Large intestine (tissue), 3 donors: ENCODE results near the gene TEX2. TPM values are rescaled to one million over a fixed set of nuclear protein-coding genes. Genes with fewer than 3 reads are reported as not detected.
A peak's percentile ranks its signal among the peaks of the same experiment; 100 is the strongest.
"Not testable (repeated sequence)": the region's sequence is repeated elsewhere in the genome, so short reads cannot be mapped to it uniquely, and the experiment has no call there.

Source experiments
- DNase-seq, 2 donors: peaks; one replicate each; pipeline versions ENCODE4 v3.0.0 to v3.0.0-alpha.2; 2013
- H3K27ac ChIP-seq: one replicate; pipeline ENCODE4 v1.5.1; 2013; ENCODE audit warnings: low read length
- H3K27me3 ChIP-seq: 2 replicates; pipeline ENCODE4 v1.6.1; 2013; ENCODE audit warnings: low read length; ENCODE audit not compliant: control insufficient read depth, insufficient read depth
- H3K36me3 ChIP-seq: 2 replicates; pipeline ENCODE4 v1.6.1; 2013; ENCODE audit warnings: low read length; ENCODE audit not compliant: control insufficient read depth, insufficient read depth
- H3K4me1 ChIP-seq: one replicate; pipeline ENCODE4 v1.6.1; 2013; ENCODE audit warnings: low read length; ENCODE audit not compliant: control insufficient read depth, insufficient read depth
- H3K4me3 ChIP-seq: one replicate; pipeline ENCODE4 v1.5.1; 2013; ENCODE audit warnings: low read length
- H3K9me3 ChIP-seq: one replicate; pipeline ENCODE4 v1.6.1; 2013; ENCODE audit warnings: mild to moderate bottlenecking, low read depth, low read length, moderate library complexity; ENCODE audit not compliant: control insufficient read depth
- whole genome bisulfite sequencing: methylation state at CpG from one replicate; pipeline ENCODE4 v1.1.5; 2013; ENCODE audit warnings: low lambda C conversion rate; ENCODE audit not compliant: insufficient coverage; 5-methylcytosine and 5-hydroxymethylcytosine counted together
- polyA plus RNA-seq: library from polyadenylated mRNA; unstranded; fragments of 120-200 nt; gene quantifications from one replicate; pipeline ENCODE4 v1.2.1, GENCODE V29; 2013

The TEX2 gene
- polyA plus RNA-seq, 1 donor, result 37.2 TPM

DNA sequence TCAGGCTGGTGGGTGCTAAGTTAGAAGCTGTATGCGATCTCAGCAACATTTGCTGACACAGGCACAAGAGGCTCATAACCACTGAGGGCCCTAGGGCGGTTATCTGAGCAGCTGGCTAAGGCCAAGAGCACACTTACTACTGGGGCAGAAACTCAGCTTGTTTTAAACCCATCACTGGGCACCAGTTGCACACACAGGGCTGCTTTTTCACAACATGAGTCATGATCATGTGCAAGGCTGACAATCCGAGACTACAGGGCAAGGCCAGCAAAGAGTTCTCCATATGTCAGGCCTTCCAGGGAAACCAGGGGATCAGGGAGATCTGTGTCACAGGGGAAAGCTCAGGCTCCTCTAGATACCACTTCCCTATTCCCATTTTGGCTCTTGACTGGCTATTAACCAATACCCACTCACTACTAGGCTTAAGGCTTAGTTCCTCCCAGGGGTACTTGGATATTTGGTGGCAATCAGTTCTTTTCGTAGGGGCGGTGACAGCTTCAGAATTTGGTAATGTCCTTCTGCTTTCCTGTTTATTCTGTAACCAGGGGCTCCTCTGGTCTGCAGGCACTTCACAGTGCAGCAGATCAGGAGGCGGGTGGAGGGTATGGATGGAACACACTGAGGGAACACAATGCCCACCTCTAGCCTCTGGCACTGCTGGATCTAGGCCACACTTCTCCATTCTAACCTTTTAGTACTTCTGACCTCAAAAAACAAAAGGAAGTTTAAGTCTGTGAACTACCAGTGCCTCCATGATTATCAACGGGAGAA is 88.2 kb downstream of the TEX2 start:
- Histone ChIP-seq H3K36me3 (peaks cover 63% of the 10 kb centered on the region), H3K4me1 (peaks cover 17% of the 10 kb centered on the region), H3K9me3 (no peaks in the 10 kb centered on the region), H3K27me3 (no peaks in the 10 kb centered on the region), H3K27ac (peak overlapping the region; percentile 76), H3K4me3 (no peak overlapping the region)
- 80% methylated on average over 2 of the region's 7 CpGs for WGBS
- peak; percentile 33 to 61 for DNase-seq

DNA sequence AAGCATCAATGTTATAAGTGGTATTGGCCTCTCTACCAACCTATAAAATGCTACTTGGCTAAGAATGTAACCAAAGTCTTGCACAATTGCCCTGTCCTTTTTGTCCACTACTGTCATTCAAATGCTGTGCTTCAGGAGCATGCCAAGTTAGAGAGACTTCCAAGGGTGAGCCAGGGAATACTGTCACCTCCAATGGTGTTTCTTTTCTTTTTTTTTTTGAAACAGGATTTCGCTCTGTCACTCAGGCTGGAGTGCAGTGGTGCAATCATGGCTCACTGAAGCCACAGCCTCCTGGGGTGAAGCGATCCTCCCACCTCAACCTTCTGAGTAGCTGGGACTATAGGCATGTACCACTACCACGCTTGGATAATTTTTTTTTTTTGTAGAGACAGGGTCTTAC is 89.4 kb downstream of the TEX2 start:
- no peak for DNase-seq
- Histone ChIP-seq H3K27ac (no peak overlapping the region), H3K36me3 (peaks cover 67% of the 10 kb centered on the region), H3K27me3 (no peaks in the 10 kb centered on the region), H3K4me3 (no peak overlapping the region), H3K4me1 (peaks cover 15% of the 10 kb centered on the region), H3K9me3 (no peaks in the 10 kb centered on the region)
- no CpG with 5 or more reads among the region's 3 CpGs for WGBS

DNA sequence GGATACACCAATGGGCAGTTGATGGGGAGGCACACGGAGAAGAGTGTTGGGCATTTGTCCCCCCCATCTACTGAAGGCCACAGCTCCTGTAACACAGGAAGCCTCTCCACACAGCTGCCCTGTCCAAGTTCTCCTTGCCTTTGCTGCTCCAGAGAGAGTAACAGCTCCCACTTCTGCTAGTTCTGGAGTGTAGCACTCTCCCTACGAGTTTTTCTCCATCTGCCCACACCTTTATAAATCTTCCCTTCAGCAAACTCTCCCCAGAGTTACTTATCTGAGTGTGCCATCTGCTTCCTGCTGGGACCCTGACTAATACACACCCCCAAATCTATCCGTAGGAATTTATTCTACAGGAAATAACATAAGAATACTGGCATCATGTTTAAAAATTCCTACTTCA is 90.5 kb downstream of the TEX2 start:
- Histone ChIP-seq H3K27ac (no peak overlapping the region), H3K9me3 (no peaks in the 10 kb centered on the region), H3K4me3 (no peak overlapping the region), H3K4me1 (peaks cover 5% of the 10 kb centered on the region), H3K27me3 (no peaks in the 10 kb centered on the region), H3K36me3 (peaks cover 66% of the 10 kb centered on the region)
- DNase-seq, result no peak
- no CpG with 5 or more reads among the region's 3 CpGs for WGBS

DNA sequence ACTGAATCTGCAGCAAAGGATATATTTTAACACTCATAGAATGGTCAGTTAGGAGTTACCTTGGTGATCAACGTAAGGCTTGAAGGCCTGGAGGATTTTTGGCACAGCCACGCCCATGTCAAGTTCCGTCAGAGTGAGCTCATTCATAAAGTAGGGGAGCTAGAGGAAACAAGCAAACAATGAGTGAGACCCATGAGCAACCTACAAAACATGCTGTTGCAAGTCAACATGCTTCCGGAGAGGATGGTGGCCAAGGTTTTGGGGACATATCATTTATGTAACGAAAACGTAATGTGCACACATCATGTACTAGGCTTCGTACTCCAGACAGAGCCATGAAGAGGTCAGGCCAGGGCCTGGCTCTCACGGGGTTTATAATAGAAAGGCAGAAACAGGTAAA is 92.0 kb downstream of the TEX2 start:
- WGBS, result no CpG with 5 or more reads among the region's 8 CpGs

DNA sequence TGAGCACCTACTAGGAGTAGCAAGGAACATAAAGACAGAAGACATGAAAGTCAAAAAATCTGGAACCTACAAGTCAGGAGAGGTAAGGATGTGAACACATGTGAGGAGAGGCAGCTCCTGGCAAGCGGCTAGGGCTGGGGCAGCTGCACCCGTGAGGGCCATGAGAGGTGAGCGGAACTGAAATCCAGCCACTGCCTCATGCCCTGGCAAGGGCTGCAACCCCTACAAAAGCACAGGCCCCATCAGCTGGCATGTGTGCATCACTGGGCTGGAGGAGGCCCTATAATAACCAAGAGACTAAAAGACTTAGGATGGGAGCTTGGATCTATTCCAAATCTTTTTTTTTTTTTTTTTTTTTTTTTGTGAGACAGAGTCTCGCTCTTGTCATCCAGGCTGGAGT is 92.8 kb downstream of the TEX2 start:
- WGBS, result no CpG with 5 or more reads among the region's 4 CpGs
- Histone ChIP-seq H3K9me3 (no peaks in the 10 kb centered on the region), H3K4me1 (peaks cover 5% of the 10 kb centered on the region), H3K4me3 (no peak overlapping the region), H3K27ac (no peak overlapping the region), H3K36me3 (peaks cover 67% of the 10 kb centered on the region), H3K27me3 (no peaks in the 10 kb centered on the region)
- DNase-seq, result no peak

More for the DNA sequence above, 92.0 kb downstream of the TEX2 start:
- Histone ChIP-seq H3K9me3 (no peaks in the 10 kb centered on the region), H3K27me3 (no peaks in the 10 kb centered on the region), H3K27ac (no peak overlapping the region), H3K4me3 (no peak overlapping the region), H3K4me1 (peaks cover 5% of the 10 kb centered on the region), H3K36me3 (peaks cover 67% of the 10 kb centered on the region)
- DNase-seq, result no peak

DNA sequence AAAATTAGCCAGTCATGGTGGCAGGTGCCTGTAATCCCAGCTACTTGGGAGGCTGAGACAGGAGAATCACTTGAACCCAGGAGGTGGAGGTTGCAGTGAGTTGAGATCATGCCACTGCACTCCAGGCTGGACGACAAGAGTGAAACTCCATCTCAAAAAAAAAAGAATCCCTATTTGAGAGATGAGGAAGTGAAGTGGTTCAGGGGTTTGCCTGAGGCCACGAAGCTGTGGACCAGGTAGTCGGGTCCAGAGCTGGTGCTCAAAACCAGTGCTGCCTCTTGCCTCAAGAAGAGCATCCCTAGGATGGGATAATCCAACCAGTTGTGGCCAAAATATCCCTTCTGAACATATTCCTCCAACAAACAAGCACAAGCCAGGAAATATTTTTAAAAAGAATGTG is 95.4 kb downstream of the TEX2 start:
- H3K4me3 ChIP-seq, H3K9me3 ChIP-seq, H3K27me3 ChIP-seq, DNase-seq, H3K4me1 ChIP-seq, H3K27ac ChIP-seq: not testable (repeated sequence)
- peaks cover 55% of the 10 kb centered on the region for H3K36me3 ChIP-seq
- WGBS, result no CpG with 5 or more reads among the region's 3 CpGs

DNA sequence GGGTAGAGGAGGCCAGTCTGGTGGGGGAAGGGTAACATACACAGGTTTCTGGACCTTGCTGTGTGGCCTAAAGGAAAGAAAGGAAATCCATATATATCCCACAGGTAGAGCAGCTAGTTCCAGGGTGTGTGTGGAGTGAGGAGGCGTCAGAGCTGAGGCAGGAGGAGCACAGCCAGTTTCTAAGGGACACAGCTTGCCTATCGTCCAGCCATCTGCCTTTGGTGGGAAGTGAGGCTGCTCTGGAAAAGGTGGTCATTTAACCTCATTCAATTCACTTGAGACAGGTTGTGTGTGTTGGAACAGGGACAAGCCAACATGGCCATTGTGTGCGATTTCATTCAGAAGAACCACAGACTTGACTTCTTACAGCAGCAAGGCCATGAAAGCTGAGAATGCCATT is 96.2 kb downstream of the TEX2 start:
- WGBS, result no CpG with 5 or more reads among the region's 3 CpGs
- Histone ChIP-seq H3K36me3 (peaks cover 51% of the 10 kb centered on the region), H3K4me1 (no peaks in the 10 kb centered on the region), H3K27ac (no peak overlapping the region), H3K27me3 (no peaks in the 10 kb centered on the region), H3K9me3 (no peaks in the 10 kb centered on the region), H3K4me3 (no peak overlapping the region)
- no peak for DNase-seq

DNA sequence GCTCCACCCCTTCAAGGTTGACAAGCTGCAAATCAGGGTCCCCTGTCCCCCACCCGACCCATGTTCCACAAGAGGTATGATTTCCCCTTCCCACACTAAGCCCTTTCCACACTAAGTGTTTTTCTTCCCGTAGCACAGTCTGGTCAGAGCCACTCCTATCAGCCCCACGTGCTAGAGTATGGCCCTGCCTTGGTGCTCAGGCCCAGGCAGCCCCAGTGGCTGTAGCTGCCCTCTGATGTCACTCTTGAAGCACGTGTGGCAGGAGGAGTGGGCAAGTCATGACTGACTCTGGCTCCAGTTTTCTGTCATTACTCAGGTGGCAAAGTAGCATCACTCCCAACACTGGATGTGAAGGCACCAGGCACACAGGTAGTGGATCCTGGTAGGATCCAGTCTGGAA is 97.7 kb downstream of the TEX2 start:
- Histone ChIP-seq H3K4me1 (no peaks in the 10 kb centered on the region), H3K27ac (no peak overlapping the region), H3K9me3 (no peaks in the 10 kb centered on the region), H3K27me3 (no peaks in the 10 kb centered on the region), H3K36me3 (peaks cover 45% of the 10 kb centered on the region), H3K4me3 (no peak overlapping the region)
- 80% methylated on average over 1 of the region's 4 CpGs for WGBS
- DNase-seq, result no peak

DNA sequence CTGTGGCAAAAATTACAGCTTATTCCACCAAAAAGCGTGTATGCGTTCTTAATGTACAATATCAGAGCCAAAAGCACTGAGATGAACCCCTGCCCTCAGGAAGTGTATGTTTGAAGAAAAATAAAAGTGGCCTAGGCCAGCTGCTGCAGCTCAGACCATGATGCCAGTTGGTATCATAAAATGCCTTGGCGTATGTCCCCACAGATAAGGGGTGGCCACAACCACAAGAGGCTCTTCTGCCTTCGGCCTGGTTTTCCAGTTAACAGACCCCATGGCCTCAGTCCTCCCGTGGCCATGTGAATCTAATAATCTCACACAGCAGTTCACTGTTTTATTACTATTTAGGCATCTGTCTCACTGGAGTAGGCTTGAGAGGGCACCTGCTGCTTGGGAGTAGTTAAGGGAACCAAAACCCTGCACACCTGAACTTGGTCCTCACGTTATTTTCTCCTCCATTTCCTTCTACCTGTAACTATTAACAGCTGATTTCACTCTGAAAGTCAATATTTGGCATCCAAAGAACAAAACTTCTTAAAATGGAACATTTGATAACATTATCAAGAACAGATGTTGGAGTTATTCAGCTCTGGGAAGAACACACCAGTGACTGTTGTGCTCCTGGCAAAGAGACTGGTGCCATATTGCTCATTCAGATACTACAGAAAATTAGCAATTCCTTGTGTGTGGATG is 98.3 kb downstream of the TEX2 start:
- no peak for DNase-seq
- H3K27ac ChIP-seq, result no peak overlapping the region

DNA sequence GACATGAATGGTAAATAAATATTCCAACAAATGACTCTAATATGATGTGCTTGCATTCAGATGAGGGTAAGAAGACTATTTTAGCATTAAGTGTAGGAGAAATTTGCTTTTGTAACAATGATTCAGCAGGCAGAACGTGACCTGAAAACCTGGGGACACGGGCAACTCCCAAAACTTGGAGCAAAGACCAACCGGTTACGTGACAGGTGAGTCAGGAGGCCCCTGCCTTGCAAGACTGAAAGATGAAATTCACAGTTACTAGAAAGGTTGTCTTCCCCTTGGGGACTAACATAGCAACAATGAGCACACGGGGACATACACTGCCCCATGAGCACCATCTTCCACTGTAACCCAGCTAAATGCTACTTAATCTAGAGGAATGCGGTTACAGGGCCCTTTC is 99.6 kb downstream of the TEX2 start:
- WGBS, result no CpG with 5 or more reads among the region's 6 CpGs
- DNase-seq, result no peak
- Histone ChIP-seq H3K27me3 (no peaks in the 10 kb centered on the region), H3K27ac (no peak overlapping the region), H3K4me1 (peaks cover 7% of the 10 kb centered on the region), H3K9me3 (no peaks in the 10 kb centered on the region), H3K4me3 (no peak overlapping the region), H3K36me3 (peaks cover 37% of the 10 kb centered on the region)

More for the DNA sequence above, 98.3 kb downstream of the TEX2 start:
- Histone ChIP-seq H3K9me3 (no peaks in the 10 kb centered on the region), H3K4me1 (no peaks in the 10 kb centered on the region), H3K36me3 (peaks cover 41% of the 10 kb centered on the region), H3K4me3 (no peak overlapping the region), H3K27me3 (no peaks in the 10 kb centered on the region)
- WGBS, result 93% methylated on average over 3 of the region's 6 CpGs
